LNCaP clone FGC (cell line): Measurements from ENCODE around the gene SPINT4.
"Not testable (repeated sequence)": the region's sequence is repeated elsewhere in the genome, so short reads cannot be mapped to it uniquely, and the experiment has no call there.

Experiments
- DNase-seq: peaks from one replicate; pipeline ENCODE4 v3.0.0-alpha.2; 2011; ENCODE audit warnings: low read depth
- H3K4me3 ChIP-seq: 2 replicates; pipeline ENCODE4 v1.5.1; 2011; ENCODE audit warnings: mild to moderate bottlenecking, low read depth, low read length, control low read depth
- CTCF ChIP-seq: IDR thresholded peaks from 2 replicates; pipeline ENCODE4 v1.5.1; 2012; ENCODE audit warnings: mild to moderate bottlenecking; ENCODE audit not compliant: control insufficient read depth, insufficient read depth; ENCODE audit errors: extremely low read depth

The SPINT4 gene

GRCh38 chr20:45701873-45702272 is 20.3 kb upstream of the SPINT4 start, which contains the start of gene WFDC13:
TSS of gene WFDC13 (plus strand) at chr20:45702038. CDS start at chr20:45702124, 86 bp downstream.
- no peak for TF ChIP-seq CTCF
- no peak within 1 kb of the TSS for H3K4me3 ChIP-seq
- no peak for DNase-seq

- DNase-seq: peak; percentile 88
- TF ChIP-seq CTCF: no peak
- no peak within 1 kb of the TSS for H3K4me3 ChIP-seq
These were observed 17.0 kb upstream of the SPINT4 start, which contains the start of gene WFDC10B for GRCh38 chr20:45704969-45705637. TSS of gene WFDC10B (minus strand) at chr20:45705019. CDS start at chr20:45685992, 19,027 bp downstream.

- DNase-seq, H3K4me3 ChIP-seq: not testable (repeated sequence)
These were observed 5.9 kb upstream of the SPINT4 start for GRCh38 chr20:45716141-45716688.

GRCh38 chr20:45725134-45725533 is 3.0 kb downstream of the SPINT4 start:
- TF ChIP-seq CTCF: no peak
- no peak overlapping the region for H3K4me3 ChIP-seq
- no peak for DNase-seq

- no peak for TF ChIP-seq CTCF
- DNase-seq: no peak
- H3K4me3 ChIP-seq: no peak overlapping the region
These were observed 4.9 kb downstream of the SPINT4 start for GRCh38 chr20:45727044-45727443.

- no peak overlapping the region for H3K4me3 ChIP-seq
- DNase-seq: no peak
- no peak for TF ChIP-seq CTCF
These were observed 10.1 kb downstream of the SPINT4 start for GRCh38 chr20:45732199-45732598.

- TF ChIP-seq CTCF: no peak
- no peak for DNase-seq
- no peak overlapping the region for H3K4me3 ChIP-seq
These were observed 13.4 kb downstream of the SPINT4 start for GRCh38 chr20:45735552-45735951.
